NK-92 treated with Interleukin-12 subunit alpha and Interleukin-12 subunit beta, amount 100 ng/mL, for 24 hours (cell line): Measurements from ENCODE around the gene TAF8.
"Not testable (repeated sequence)": the region's sequence is repeated elsewhere in the genome, so short reads cannot be mapped to it uniquely, and the experiment has no call there.

Source experiments
- DNase-seq: peaks from one replicate; lab custom pipeline; 2025; lab: John Stamatoyannopoulos, UW

Gene TAF8

DNA sequence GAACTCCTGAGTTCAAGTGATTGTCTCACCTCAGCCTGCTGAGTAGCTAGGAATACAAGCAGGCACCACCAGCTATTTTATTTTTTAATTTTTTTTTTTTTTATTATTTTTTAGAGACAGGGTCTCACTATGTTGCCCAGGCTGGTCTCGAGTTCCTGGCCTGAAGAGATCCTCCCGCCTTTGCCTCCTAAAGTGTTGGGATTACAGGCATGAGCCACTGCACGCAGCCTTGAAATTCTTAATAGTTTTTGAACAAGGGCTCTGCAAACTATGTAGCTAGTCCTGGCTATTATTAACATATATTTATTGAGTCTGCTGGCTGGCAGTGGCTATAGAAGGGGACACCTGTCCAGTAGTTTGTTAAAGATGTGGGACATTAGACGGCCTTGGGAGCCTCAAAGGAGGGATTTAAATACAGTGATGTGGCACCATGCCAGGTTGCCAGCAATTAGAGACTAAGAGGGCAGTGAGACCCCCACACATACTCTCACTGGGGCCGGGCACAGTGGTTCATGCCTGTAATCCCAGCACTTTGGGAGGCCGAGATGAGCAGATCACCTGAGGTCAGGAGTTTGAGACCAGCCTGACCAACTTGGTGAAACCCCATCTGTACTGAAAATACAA lies 21.1 kb upstream of the TAF8 start:
- DNase-seq: no peak

- DNase-seq: no peak
These were observed 20.4 kb upstream of the TAF8 start for GRCh38 chr6:42029881-42030280.

- DNase-seq: no peak
These were observed 19.5 kb upstream of the TAF8 start for GRCh38 chr6:42030585-42031506.

DNA sequence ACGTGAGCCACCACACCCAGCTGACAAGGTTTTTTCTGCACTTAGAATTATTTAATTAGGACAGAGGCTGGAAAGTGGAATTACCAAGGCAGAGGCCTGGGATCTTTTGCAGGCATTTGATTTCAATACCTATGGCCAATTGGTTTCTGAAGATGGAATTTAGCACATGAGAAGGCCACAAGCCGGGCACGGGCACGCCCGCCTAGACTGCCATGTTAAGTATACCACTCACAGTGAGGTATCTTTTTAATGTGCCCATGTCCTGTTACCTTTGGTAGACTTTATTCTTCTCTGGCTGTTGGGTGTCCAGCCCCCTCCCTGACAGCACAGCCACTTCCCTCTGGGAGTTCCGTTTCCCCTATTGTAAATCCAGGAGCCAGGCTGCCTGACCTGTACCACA lies 18.0 kb upstream of the TAF8 start:
- DNase-seq: no peak

GRCh38 chr6:42037669-42038068 lies 12.7 kb upstream of the TAF8 start:
- not testable (repeated sequence) for DNase-seq

DNA sequence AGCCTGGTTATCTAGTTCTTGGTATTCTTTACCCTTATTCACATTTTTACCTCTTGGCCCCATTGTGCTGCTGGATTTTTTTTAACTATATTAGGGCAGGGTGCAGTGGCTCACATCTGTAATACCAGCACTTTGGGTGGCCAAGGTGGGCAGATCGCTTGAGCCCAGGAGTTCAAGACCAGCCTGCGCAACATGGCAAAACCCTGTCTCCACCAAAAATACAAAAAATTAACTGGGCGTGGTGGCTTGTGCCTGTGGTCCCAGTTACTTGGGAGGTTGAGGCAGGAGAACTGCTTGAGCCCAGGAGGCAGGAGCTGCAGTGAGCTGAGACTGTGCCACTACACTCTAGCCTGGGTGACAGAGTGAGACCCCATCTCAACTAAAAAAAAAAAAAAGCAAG lies 12.2 kb upstream of the TAF8 start:
- no peak for DNase-seq

DNA sequence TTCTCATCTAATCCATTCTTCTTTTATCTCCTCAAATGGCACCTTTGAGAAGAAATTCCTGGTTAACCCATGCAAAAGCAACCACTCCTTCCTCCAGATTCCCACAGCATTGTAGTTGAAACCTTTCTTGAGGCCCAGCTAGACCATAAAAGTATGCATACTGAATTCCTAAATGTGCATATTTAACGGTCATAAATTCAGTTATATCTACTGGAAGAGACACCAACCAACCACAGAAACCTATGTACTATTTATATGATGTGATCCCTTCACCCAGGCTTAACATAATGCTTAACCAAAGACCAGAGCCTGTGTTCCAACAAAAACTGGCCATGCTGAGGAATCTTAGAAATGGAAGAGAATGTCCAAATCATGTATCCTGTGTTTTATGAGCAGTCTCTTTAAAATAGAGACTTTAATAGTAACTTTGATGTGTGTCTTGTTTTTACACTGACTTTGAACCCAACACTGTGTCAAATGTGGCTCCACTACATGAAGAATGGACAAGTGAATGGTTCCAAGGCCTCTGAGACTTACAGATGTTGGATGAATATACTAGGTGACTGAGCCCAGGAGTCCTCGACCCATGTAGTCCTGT lies 11.4 kb upstream of the TAF8 start:
- DNase-seq: no peak

DNA sequence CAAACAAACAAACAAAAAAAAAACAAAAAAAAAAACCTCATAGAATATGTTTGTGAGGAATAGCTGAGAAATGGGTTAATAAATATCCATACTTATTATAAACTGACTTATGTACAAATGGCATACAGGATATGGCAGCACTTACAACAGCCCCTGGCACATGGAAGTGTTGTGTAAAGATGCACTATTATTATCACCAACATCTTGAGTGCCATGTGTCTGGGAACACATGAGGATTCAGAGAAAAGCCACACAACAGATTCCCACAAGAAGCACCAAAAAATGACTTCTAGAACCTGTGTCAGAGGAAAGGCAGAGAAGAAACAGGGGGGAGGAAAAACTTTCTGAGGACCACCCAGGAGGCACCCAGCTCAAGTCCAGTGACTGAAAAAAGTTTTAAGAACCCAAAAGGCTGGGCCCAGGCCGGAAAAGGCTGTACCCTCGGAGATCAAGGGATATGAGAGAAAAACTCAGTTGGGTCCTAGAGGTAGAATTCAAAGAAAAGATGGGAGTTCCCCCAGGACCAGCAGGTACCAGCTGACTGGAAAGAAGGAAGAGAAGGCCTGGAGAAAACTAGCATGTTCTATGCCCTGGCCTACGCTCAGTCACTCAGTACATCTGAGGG lies 9.4 kb upstream of the TAF8 start:
- no peak for DNase-seq

- DNase-seq: no peak
These were observed 8.8 kb upstream of the TAF8 start for GRCh38 chr6:42041481-42042053.

GRCh38 chr6:42042108-42042507 lies 8.2 kb upstream of the TAF8 start:
- no peak for DNase-seq

- peak; percentile 66 for DNase-seq
These were observed 6.4 kb upstream of the TAF8 start for GRCh38 chr6:42043787-42044475.

GRCh38 chr6:42045538-42046460 lies 4.5 kb upstream of the TAF8 start:
- no peak for DNase-seq

GRCh38 chr6:42046464-42047212 lies 3.7 kb upstream of the TAF8 start:
- DNase-seq: no peak

- DNase-seq: no peak
These were observed 3.1 kb upstream of the TAF8 start for GRCh38 chr6:42047213-42047590.

- no peak for DNase-seq
These were observed 2.4 kb upstream of the TAF8 start for GRCh38 chr6:42047790-42048405.

GRCh38 chr6:42049116-42049809 lies 1.1 kb upstream of the TAF8 start:
- DNase-seq: no peak

GRCh38 chr6:42049948-42050296 lies 402 bp upstream of the TAF8 start:
- no peak for DNase-seq

DNA sequence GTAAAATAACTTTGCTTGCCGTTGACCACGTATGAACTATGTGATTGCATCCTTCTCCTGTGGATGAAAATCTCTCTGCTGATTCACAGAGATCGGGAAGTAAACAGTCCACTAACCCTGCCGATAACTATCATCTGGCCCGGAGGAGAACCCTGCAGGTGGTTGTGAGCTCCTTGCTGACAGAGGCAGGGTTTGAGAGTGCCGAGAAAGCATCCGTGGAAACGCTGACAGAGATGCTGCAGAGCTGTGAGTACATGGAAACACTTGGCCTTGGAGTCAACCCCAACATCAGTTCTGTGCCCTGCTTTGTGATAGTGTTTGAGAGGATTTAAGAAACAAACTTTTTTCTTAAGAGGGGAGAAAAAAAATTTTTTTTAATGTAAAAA lies 937 bp downstream of the TAF8 start:
- DNase-seq: no peak

DNA sequence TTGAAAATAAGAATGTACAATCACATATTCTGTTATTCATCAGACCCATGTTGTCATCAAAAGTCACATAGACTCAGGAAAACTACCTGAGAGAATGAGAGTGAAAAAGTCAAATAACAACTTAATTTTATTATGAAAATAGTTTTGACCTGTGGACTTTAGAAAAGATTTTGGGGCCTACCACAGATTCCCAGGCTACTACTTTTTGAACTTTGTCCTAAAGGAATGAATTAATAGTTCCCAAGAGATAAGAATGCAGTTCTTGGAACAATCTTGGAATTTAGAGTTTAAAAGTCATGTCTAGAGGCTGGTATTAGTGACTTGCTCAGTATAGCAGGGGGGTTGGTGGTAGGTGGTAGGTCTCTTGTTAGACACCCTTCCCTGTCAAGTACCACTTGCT lies 3.3 kb downstream of the TAF8 start:
- no peak for DNase-seq
